ENCODE measurements around the gene SAMD11.

DNA sequence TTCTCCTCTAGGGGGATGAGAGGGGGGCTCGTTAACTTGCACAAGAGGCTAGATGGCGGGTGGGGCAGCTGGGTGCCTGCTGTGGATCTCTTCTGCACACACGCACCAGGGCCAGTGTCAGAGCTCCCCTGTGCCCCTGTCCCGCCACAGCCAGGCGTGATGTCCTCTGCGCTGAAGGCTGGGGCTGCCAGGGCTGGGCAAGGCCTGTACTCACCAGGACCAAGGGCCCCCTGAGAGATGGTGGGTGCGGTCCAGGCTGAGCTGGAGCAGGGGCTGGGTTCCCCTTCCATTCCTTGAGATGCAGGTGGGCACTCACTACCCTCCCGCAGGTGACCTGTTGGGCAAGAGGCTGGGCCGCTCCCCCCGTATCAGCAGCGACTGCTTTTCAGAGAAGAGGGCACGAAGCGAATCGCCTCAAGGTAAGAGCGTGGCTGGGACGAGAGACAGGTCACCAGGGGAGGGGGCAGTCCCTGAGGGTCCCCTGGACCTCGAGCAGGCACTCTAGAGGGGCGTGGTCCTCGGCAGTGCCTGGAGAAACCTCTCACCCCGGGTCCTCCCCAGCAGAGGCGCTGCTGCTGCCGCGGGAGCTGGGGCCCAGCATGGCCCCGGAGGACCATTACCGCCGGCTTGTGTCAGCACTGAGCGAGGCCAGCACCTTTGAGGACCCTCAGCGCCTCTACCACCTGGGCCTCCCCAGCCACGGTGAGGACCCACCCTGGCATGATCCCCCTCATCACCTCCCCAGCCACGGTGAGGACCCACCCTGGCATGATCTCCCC, 15.2 kb downstream of the SAMD11 start:
- TF ChIP-seq, protein P1, sequence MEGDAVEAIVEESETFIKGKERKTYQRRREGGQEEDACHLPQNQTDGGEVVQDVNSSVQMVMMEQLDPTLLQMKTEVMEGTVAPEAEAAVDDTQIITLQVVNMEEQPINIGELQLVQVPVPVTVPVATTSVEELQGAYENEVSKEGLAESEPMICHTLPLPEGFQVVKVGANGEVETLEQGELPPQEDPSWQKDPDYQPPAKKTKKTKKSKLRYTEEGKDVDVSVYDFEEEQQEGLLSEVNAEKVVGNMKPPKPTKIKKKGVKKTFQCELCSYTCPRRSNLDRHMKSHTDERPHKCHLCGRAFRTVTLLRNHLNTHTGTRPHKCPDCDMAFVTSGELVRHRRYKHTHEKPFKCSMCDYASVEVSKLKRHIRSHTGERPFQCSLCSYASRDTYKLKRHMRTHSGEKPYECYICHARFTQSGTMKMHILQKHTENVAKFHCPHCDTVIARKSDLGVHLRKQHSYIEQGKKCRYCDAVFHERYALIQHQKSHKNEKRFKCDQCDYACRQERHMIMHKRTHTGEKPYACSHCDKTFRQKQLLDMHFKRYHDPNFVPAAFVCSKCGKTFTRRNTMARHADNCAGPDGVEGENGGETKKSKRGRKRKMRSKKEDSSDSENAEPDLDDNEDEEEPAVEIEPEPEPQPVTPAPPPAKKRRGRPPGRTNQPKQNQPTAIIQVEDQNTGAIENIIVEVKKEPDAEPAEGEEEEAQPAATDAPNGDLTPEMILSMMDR (IDR thresholded peaks at IDR 0.05) = no peak
- no peak for TF ChIP-seq POLR2A (IDR thresholded peaks at IDR 0.05)
